ENCODE data around the gene NSUN3.
A peak's percentile ranks its signal among the peaks of the same experiment; 100 is the strongest.
"Not testable (repeated sequence)": the region's sequence is repeated elsewhere in the genome, so short reads cannot be mapped to it uniquely, and the experiment has no call there.

NSUN3 gene

GRCh38 chr3:94028093-94028837 lies 34.6 kb upstream of the NSUN3 start, which contains the start of gene STX19:
STX19 (minus strand) TSS chr3:94028597; CDS start chr3:94015269, 13,328 bp downstream.
- no peak for DNase-seq (ENCODE audit: low read depth, low spot score)
- in situ Hi-C loops (cut with HindIII; ENCODE audit: low sequenced_read_pairs), result no loop called here
- TF ChIP-seq, protein P1, sequence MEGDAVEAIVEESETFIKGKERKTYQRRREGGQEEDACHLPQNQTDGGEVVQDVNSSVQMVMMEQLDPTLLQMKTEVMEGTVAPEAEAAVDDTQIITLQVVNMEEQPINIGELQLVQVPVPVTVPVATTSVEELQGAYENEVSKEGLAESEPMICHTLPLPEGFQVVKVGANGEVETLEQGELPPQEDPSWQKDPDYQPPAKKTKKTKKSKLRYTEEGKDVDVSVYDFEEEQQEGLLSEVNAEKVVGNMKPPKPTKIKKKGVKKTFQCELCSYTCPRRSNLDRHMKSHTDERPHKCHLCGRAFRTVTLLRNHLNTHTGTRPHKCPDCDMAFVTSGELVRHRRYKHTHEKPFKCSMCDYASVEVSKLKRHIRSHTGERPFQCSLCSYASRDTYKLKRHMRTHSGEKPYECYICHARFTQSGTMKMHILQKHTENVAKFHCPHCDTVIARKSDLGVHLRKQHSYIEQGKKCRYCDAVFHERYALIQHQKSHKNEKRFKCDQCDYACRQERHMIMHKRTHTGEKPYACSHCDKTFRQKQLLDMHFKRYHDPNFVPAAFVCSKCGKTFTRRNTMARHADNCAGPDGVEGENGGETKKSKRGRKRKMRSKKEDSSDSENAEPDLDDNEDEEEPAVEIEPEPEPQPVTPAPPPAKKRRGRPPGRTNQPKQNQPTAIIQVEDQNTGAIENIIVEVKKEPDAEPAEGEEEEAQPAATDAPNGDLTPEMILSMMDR (IDR thresholded peaks at IDR 0.05; ENCODE audit: low read depth, low read length), result no peak
- no peak within 1 kb of the TSS for H3K4me3 ChIP-seq (ENCODE audit: low read depth, low read length)

DNA sequence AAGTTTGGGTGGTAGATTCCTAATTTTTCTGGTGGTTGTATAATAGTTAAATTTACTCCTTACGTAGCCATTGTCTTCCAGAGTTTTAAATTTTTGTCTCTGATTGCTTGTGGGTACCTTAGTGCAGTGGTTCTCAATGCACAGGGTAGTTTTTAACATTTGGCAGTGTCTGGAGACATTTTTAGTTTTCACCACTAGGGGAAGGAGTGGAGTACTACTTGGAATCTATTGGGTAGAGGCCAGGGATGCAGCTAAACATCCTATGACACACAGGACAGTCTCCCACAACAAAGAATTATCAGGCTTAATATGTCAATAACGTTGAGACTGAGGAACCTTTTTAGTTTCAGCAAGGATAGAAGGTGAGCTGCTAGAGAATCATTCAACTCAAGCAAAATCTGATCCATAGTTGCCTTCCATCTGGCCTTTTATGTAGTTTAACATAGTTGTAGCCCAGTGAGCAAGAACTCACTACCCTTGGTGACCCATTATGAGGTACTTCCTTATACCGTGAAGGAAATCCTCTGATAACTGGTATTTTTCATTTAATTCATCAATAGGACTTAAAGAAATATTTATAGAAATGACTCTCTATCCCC lies 25.9 kb upstream of the NSUN3 start:
- H3K4me3 ChIP-seq (ENCODE audit: low read depth, low read length), result no peak overlapping the region
- in situ Hi-C loops (cut with HindIII; ENCODE audit: low sequenced_read_pairs), result no loop called here
- TF ChIP-seq, protein P1 (IDR thresholded peaks at IDR 0.05; ENCODE audit: low read depth, low read length), result peak; percentile 51
- DNase-seq (ENCODE audit: low read depth, low spot score), result peak; percentile 26

DNA sequence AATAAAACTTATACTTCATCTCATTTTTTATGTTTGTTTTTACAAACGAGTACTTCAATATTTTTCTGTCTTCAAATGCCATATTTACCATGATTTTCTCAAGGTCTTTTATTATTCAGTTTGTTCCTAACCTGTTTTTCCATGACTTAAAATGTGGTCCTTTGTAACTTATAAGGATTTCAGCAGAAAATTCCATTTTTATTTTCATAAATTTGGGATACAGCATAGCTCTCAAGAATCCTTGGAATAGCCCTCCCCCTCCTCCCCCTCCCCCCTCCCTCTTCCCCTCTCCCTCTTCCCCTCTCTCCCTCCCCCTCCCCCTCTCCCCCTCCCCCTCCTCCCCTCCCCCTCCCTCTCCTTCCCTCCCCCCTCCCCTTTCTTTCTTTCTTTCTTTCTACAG lies 19.6 kb upstream of the NSUN3 start:
- in situ Hi-C loops (cut with HindIII; ENCODE audit: low sequenced_read_pairs), result no loop called here
- no peak overlapping the region for H3K4me3 ChIP-seq (ENCODE audit: low read depth, low read length)
- peak; percentile 2 for DNase-seq (ENCODE audit: low read depth, low spot score)
- TF ChIP-seq, protein P1 (IDR thresholded peaks at IDR 0.05; ENCODE audit: low read depth, low read length), result no peak

GRCh38 chr3:94044100-94044936 lies 18.5 kb upstream of the NSUN3 start:
- H3K4me3 ChIP-seq (ENCODE audit: low read depth, low read length); in situ Hi-C loops (cut with HindIII; ENCODE audit: low sequenced_read_pairs); DNase-seq (ENCODE audit: low read depth, low spot score): not testable (repeated sequence)

- H3K4me3 ChIP-seq (ENCODE audit: low read depth, low read length), result no peak overlapping the region
- TF ChIP-seq, protein P1 (IDR thresholded peaks at IDR 0.05; ENCODE audit: low read depth, low read length), result no peak
- DNase-seq (ENCODE audit: low read depth, low spot score), result no peak
- in situ Hi-C loops (cut with HindIII; ENCODE audit: low sequenced_read_pairs), result no loop called here
Observed at GRCh38 chr3:94046533-94046932, 16.3 kb upstream of the NSUN3 start.

- TF ChIP-seq, protein P1 (IDR thresholded peaks at IDR 0.05; ENCODE audit: low read depth, low read length), result no peak
- in situ Hi-C loops (cut with HindIII; ENCODE audit: low sequenced_read_pairs), result no loop called here
- no peak overlapping the region for H3K4me3 ChIP-seq (ENCODE audit: low read depth, low read length)
- DNase-seq (ENCODE audit: low read depth, low spot score), result no peak
Observed at GRCh38 chr3:94049267-94049666, 13.6 kb upstream of the NSUN3 start.

Measured in astrocyte of the spinal cord (primary cell).